Cardiac muscle cell (in vitro differentiated cells and primary cell): ENCODE data around the gene CCDC6. TPM values are rescaled to one million over a fixed set of nuclear protein-coding genes. Genes with fewer than 3 reads are reported as not detected.

Experiments used
- DNase-seq, 2 donors: peaks; one replicate each; pipeline versions ENCODE4 v3.0.0 to v3.0.0-alpha.2; 2010 to 2017; ENCODE audit warnings: low read depth in 1 of 2, low spot score in 1 of 2
- H3K27ac ChIP-seq: fragments of 200-600 bp; sonication (generic); 2 replicates; pipeline ENCODE4 v1.5.1; 2016
- H3K27me3 ChIP-seq: fragments of 200-600 bp; sonication (generic); 2 replicates; pipeline ENCODE4 v1.6.0; 2016; ENCODE audit warnings: control low read depth
- H3K36me3 ChIP-seq: fragments of 200-600 bp; sonication (generic); 2 replicates; pipeline ENCODE4 v1.5.1; 2016; ENCODE audit warnings: control low read depth
- H3K4me1 ChIP-seq: fragments of 200-600 bp; sonication (generic); 2 replicates; pipeline ENCODE4 v1.8.1; 2017; ENCODE audit warnings: low read depth, mild to moderate bottlenecking, mixed run types
- H3K4me3 ChIP-seq: fragments of 200-600 bp; sonication (generic); 2 replicates; pipeline ENCODE4 v1.5.1; 2016; ENCODE audit warnings: mild to moderate bottlenecking
- H3K9me3 ChIP-seq: fragments of 200-600 bp; sonication (generic); 2 replicates; pipeline ENCODE4 v1.5.1; 2017; ENCODE audit warnings: low read depth, mild to moderate bottlenecking, control low read depth
- CTCF ChIP-seq: IDR thresholded peaks from 2 replicates; pipeline ENCODE4 v1.5.1; 2012; ENCODE audit warnings: low read depth, mild to moderate bottlenecking, low read length
- polyA plus RNA-seq: library from polyadenylated mRNA; unstranded; fragments of >200 nt; fragmentation: Nextera tagmentation; extraction: Ambion mirVana; gene quantifications from 2 replicates; pipeline ENCODE4 v1.2.1, GENCODE V29; 2016
- total RNA-seq: library from RNA; depleted of rRNA; stranded (reverse); fragments of >200 nt; gene quantifications from 2 replicates; pipeline ENCODE4 v1.2.3, GENCODE V29; 2016

CCDC6 gene
- total and polyA plus RNA-seq, 2 experiments from 2014 or later, result 11.0 to 22.2 TPM

GRCh38 chr10:59741583-59741982, 164.8 kb downstream of the CCDC6 start:
- Histone ChIP-seq H3K4me1 (no peaks in the 10 kb centered on the region), H3K36me3 (no peaks in the 10 kb centered on the region), H3K27ac (no peak overlapping the region), H3K27me3 (no peaks in the 10 kb centered on the region), H3K9me3 (no peaks in the 10 kb centered on the region), H3K4me3 (no peak overlapping the region)
- no peak for DNase-seq
- no peak for TF ChIP-seq CTCF

- Histone ChIP-seq H3K27me3 (no peaks in the 10 kb centered on the region), H3K4me1 (no peaks in the 10 kb centered on the region), H3K9me3 (no peaks in the 10 kb centered on the region), H3K27ac (no peak overlapping the region), H3K4me3 (no peak overlapping the region), H3K36me3 (no peaks in the 10 kb centered on the region)
- no peak for TF ChIP-seq CTCF
- DNase-seq, result no peak
Measured at GRCh38 chr10:59741048-59741447, 165.3 kb downstream of the CCDC6 start.

Other genes starting within 250 kb of the CCDC6 start
- gene SLC16A9, start 196.7 kb downstream of the CCDC6 start, total RNA-seq, result 2.1 and 3.0 TPM in 2 replicates
- 2.7 and 3.5 TPM in 2 replicates for gene SLC16A9, start 196.7 kb downstream of the CCDC6 start, polyA plus RNA-seq
- not detected in 2 replicates for gene MRLN, start 153.1 kb downstream of the CCDC6 start, total RNA-seq
- gene MRLN, start 153.1 kb downstream of the CCDC6 start, polyA plus RNA-seq, result not detected in 2 replicates